HCT116 (cell line): ENCODE results near the gene CEBPA. TPM values are rescaled to one million over a fixed set of nuclear protein-coding genes. Genes with fewer than 3 reads are reported as not detected.

Experiments
- ATAC-seq: fragments of 200-7000 bp; cut with Tn5 transposase; 2 replicates; pipeline ENCODE4 v1.9.1; 2020; ENCODE audit warnings: mild to moderate bottlenecking, moderate library complexity
- BruUV-seq: library from RNA; stranded (reverse); fragments of 400-500 nt; replicated peaks from 2 replicates; lab custom pipeline; 2021; lab: Mats Ljungman, UMichigan
- CTCF ChIA-PET: fragments of 300-600 bp; sonication (Branson Sonifier 250); formaldehyde crosslinking; loops from one replicate; lab custom pipeline; 2021; ENCODE audit warnings: antibody characterized with exemption; lab: Charles Lee
- POLR2A ChIA-PET: fragments of 300-600, 350-600 bp; sonication (Branson Sonifier 250); formaldehyde crosslinking; loops from one replicate; lab custom pipeline; 2021; ENCODE audit warnings: antibody characterized with exemption; lab: Charles Lee
- RAD21 ChIA-PET, 2 experiments: fragments of 300-600 bp; sonication (Branson Sonifier 250); formaldehyde crosslinking; loops; one replicate each; lab custom pipeline; 2023; ENCODE audit warnings: low total read pairs in 2 of 2; ENCODE audit not compliant: uncharacterized antibody in 2 of 2, unreplicated experiment in 2 of 2, low non-redundant PET in 1 of 2; lab: Charles Lee
- DNase-seq: peaks from one replicate; pipeline ENCODE4 v3.0.0-alpha.2; 2010; ENCODE audit warnings: low read depth, low spot score
- H2AFZ ChIP-seq: fragments of 200-600 bp; shearing (Covaris generic), sonication (generic); 2 replicates; pipeline ENCODE4 v1.6.1; 2017; ENCODE audit warnings: low read depth, mixed run types, mixed read lengths, antibody characterized with exemption, low read length; ENCODE audit not compliant: poor library complexity, severe bottlenecking
- H3K27ac ChIP-seq: 2 replicates; pipeline ENCODE4 v1.5.1; 2012; ENCODE audit warnings: low read depth, low read length
- H3K27me3 ChIP-seq: fragments of 200-600 bp; sonication (generic); 2 replicates; pipeline ENCODE4 v1.6.1; 2016; ENCODE audit warnings: mixed run types, low read length, mixed read lengths; ENCODE audit not compliant: insufficient read depth
- H3K36me3 ChIP-seq, 2 experiments: fragments of 200-500 bp in 1 of 2; fragments of 200-600 bp in 1 of 2; sonication (Bioruptor generic) in 1 of 2; sonication (generic) in 1 of 2; 2 replicates each; pipeline versions ENCODE4 v1.5.1 to v1.6.1; 2014 to 2016; ENCODE audit warnings: low read length in 2 of 2, inconsistent platforms in 1 of 2, mixed read lengths in 1 of 2, mixed run types in 1 of 2; ENCODE audit not compliant: insufficient read depth in 2 of 2, control insufficient read depth in 1 of 2
- H3K4me1 ChIP-seq, 2 experiments: fragments of 200-600 bp in 1 of 2; sonication (generic) in 1 of 2; 2 replicates each; pipeline versions ENCODE4 v1.5.1 to v1.6.1; 2012 to 2017; ENCODE audit warnings: low read length in 2 of 2, inconsistent platforms in 1 of 2, mild to moderate bottlenecking in 1 of 2, mixed read lengths in 1 of 2, mixed run types in 1 of 2, moderate library complexity in 1 of 2; ENCODE audit not compliant: insufficient read depth in 2 of 2, control insufficient read depth in 1 of 2
- H3K4me2 ChIP-seq: fragments of 200-600 bp; sonication (generic); 2 replicates; pipeline ENCODE4 v1.6.1; 2017; ENCODE audit warnings: mixed run types, low read length, mixed read lengths
- H3K4me3 ChIP-seq, 2 experiments: fragments of 200-600 bp in 1 of 2; sonication (generic) in 1 of 2; replicated peaks in 1 of 2; 2 replicates each; pipeline ENCODE4 v1.5.1; 2011 to 2016; ENCODE audit warnings: low read length in 2 of 2, control low read depth in 1 of 2, low read depth in 1 of 2, mild to moderate bottlenecking in 1 of 2, mixed read lengths in 1 of 2, mixed run types in 1 of 2
- H3K79me2 ChIP-seq: fragments of 200-600 bp; sonication (generic); 2 replicates; pipeline ENCODE4 v1.6.1; 2017; ENCODE audit warnings: mild to moderate bottlenecking, mixed run types, low read length, moderate library complexity, mixed read lengths; ENCODE audit not compliant: insufficient read depth
- H3K9ac ChIP-seq: fragments of 200-600 bp; sonication (generic); 2 replicates; pipeline ENCODE4 v1.6.1; 2016; ENCODE audit warnings: low read length, mixed read lengths
- H3K9me2 ChIP-seq: fragments of 200-600 bp; sonication (generic), shearing (Covaris generic); 2 replicates; pipeline ENCODE4 v1.6.1; 2017; ENCODE audit warnings: mixed run types, mild to moderate bottlenecking, moderate library complexity; ENCODE audit not compliant: insufficient read depth
- H3K9me3 ChIP-seq, 2 experiments: fragments of 200-500 bp in 1 of 2; fragments of 200-600 bp in 1 of 2; sonication (Bioruptor generic) in 1 of 2; sonication (generic) in 1 of 2; 2 replicates each; pipeline ENCODE4 v1.6.1; 2014 to 2017; ENCODE audit warnings: low read length in 2 of 2, mixed read lengths in 2 of 2, inconsistent platforms in 1 of 2, low read depth in 1 of 2, mild to moderate bottlenecking in 1 of 2, mixed run types in 1 of 2, moderate library complexity in 1 of 2; ENCODE audit not compliant: control insufficient read depth in 1 of 2, insufficient read depth in 1 of 2
- H4K20me1 ChIP-seq: fragments of 200-600 bp; sonication (generic), shearing (Covaris generic); 2 replicates; pipeline ENCODE4 v1.6.1; 2017; ENCODE audit warnings: mixed run types, mild to moderate bottlenecking, moderate library complexity; ENCODE audit not compliant: insufficient read depth
- CBX3 ChIP-seq: IDR thresholded peaks from 2 replicates; pipeline ENCODE4 v1.6.1; 2012; ENCODE audit warnings: low read depth
- CEBPB ChIP-seq: IDR thresholded peaks from 2 replicates; pipeline ENCODE4 v1.6.1; 2012; ENCODE audit warnings: low read depth
- EGR1 ChIP-seq: IDR thresholded peaks from 2 replicates; pipeline ENCODE4 v1.6.1; 2012; ENCODE audit warnings: low read depth
- ELF1 ChIP-seq: IDR thresholded peaks from 2 replicates; pipeline ENCODE4 v1.6.1; 2012; ENCODE audit warnings: low read depth, borderline replicate concordance
- EZH2 ChIP-seq: fragments of 200-600 bp; sonication (generic); IDR thresholded peaks from 2 replicates; pipeline ENCODE4 v1.6.1; 2017; ENCODE audit warnings: antibody characterized with exemption, mixed run types
- EZH2phosphoT487 ChIP-seq: fragments of 200-600 bp; IDR thresholded peaks from 2 replicates; pipeline ENCODE4 v1.6.1; 2018; ENCODE audit warnings: antibody characterized with exemption, borderline replicate concordance
- FOSL1 ChIP-seq: IDR thresholded peaks from 2 replicates; pipeline ENCODE4 v1.6.1; 2012; ENCODE audit warnings: low read depth
- JUND ChIP-seq: IDR thresholded peaks from 2 replicates; pipeline ENCODE4 v1.6.1; 2012
- POLR2A ChIP-seq: IDR thresholded peaks from 2 replicates; pipeline ENCODE4 v1.7.0; 2011; ENCODE audit warnings: borderline replicate concordance; ENCODE audit not compliant: insufficient read depth, insufficient read length; ENCODE audit errors: extremely low read depth
- POLR2AphosphoS5 ChIP-seq: IDR thresholded peaks from 2 replicates; pipeline ENCODE4 v1.6.1; 2011; ENCODE audit warnings: mild to moderate bottlenecking, low read depth, low read length, moderate library complexity
- RAD21 ChIP-seq: IDR thresholded peaks from 2 replicates; pipeline ENCODE4 v1.6.1; 2012; ENCODE audit warnings: low read depth, mild to moderate bottlenecking
- SIN3A ChIP-seq: IDR thresholded peaks from 2 replicates; pipeline ENCODE4 v1.6.1; 2012; ENCODE audit warnings: low read depth
- SRF ChIP-seq: IDR thresholded peaks from 2 replicates; pipeline ENCODE4 v1.6.1; 2012; ENCODE audit warnings: low read depth
- TCF7L2 ChIP-seq: IDR thresholded peaks from 2 replicates; pipeline ENCODE4 v1.7.0; 2011; ENCODE audit warnings: borderline replicate concordance, inconsistent platforms; ENCODE audit not compliant: insufficient read depth, insufficient read length; ENCODE audit errors: extremely low read depth
- YY1 ChIP-seq: IDR thresholded peaks from 2 replicates; pipeline ENCODE4 v1.6.1; 2011; ENCODE audit warnings: low read length, low read depth, moderate library complexity, mild to moderate bottlenecking; ENCODE audit not compliant: insufficient replicate concordance; ENCODE audit errors: extremely low read depth
- ZNF274 ChIP-seq: fragments of 200-500 bp; sonication (Bioruptor generic); IDR thresholded peaks from 2 replicates; pipeline ENCODE4 v1.6.1; 2014; ENCODE audit warnings: mild to moderate bottlenecking, low read depth, low read length, inconsistent platforms
- intact Hi-C: fragments of 100-400 bp; cut with micrococcal nuclease; formaldehyde crosslinking; loops from 2 replicates; pipeline ENCODE4 v1.10.0; 2022
- total RNA-seq: library from RNA; stranded (reverse); gene quantifications from one replicate; pipeline ENCODE4 v1.2.1, GENCODE V29; 2021; ENCODE audit not compliant: unreplicated experiment
- TF ChIP-seq, protein P1 (sequence below): IDR thresholded peaks from 2 replicates; pipeline ENCODE4 v1.6.1; 2011; ENCODE audit warnings: mild to moderate bottlenecking, low read length, moderate library complexity; ENCODE audit not compliant: insufficient replicate concordance; ENCODE audit errors: extremely low read depth
- TF ChIP-seq, protein P2 (sequence below): IDR thresholded peaks from 2 replicates; pipeline ENCODE4 v1.6.1; 2012
- TF ChIP-seq, protein P3 (sequence below): IDR thresholded peaks from 2 replicates; pipeline ENCODE4 v1.6.1; 2012
- TF ChIP-seq, protein P4 (sequence below): IDR thresholded peaks from 2 replicates; pipeline ENCODE4 v1.6.1; 2012; ENCODE audit warnings: low read depth

Gene CEBPA
- total RNA-seq, 1 experiment from 2014 or later: 7.0 TPM

DNA sequence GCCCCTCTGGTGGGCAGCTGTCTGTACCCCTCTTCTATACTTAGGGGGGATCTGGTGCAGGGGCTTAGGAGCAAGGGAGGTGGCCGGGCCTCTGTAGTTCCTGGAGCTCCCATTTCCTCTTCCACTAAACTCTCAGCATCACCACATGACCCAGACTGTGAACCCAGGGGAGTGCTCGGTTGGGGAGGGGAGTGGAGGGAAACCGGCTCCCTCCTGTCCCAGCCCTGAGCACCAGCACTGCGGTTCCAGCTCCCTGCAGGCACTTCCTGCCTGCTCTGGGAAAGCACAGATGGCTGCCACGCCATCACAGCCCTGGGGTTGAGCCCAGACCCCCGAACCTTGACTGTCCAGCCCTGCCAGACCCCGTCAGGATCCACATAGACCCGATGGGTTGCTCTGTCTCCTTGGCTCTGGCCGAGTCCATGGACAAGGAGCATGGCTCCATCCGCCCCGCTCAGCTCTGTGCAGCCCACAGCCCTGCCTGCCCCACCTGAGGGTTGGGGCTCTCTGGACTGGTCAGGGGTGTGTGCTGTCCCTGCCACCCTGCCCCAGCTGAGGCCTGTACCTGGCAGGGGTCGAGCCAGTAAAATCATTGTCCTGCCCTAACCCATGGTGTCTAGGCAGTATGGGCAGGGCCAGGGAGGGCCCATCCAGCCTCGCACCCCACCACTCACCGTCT is 40.7 kb downstream of the CEBPA start:
- no peaks in the 10 kb centered on the region for H4K20me1 ChIP-seq
- H3K4me1 ChIP-seq: no peaks in the 10 kb centered on the region
- ATAC-seq: peak; percentile 25; the same call in 1 of the 2 replicates
- POLR2A ChIA-PET: no interaction called here
- no peak overlapping the region for H2AFZ ChIP-seq
- H3K9me3 ChIP-seq: no peaks in the 10 kb centered on the region
- CTCF ChIA-PET: no interaction called here
- H3K9ac ChIP-seq: no peak overlapping the region
- no peaks in the 10 kb centered on the region for H3K79me2 ChIP-seq
- no peak overlapping the region for H3K4me2 ChIP-seq
- DNase-seq: no peak
- H3K27ac ChIP-seq: no peak overlapping the region
- TF ChIP-seq FOSL1 (no peak), JUND (no peak), SIN3A (no peak), EGR1 (no peak), EZH2 (no peak), EZH2phosphoT487 (no peak), YY1 (no peak), ZNF274 (no peak), CEBPB (no peak), TCF7L2 (no peak), SRF (no peak), CBX3 (no peak), RAD21 (no peak), POLR2AphosphoS5 (no peak), POLR2A (no peak), ELF1 (no peak)
- TF ChIP-seq, protein P1, sequence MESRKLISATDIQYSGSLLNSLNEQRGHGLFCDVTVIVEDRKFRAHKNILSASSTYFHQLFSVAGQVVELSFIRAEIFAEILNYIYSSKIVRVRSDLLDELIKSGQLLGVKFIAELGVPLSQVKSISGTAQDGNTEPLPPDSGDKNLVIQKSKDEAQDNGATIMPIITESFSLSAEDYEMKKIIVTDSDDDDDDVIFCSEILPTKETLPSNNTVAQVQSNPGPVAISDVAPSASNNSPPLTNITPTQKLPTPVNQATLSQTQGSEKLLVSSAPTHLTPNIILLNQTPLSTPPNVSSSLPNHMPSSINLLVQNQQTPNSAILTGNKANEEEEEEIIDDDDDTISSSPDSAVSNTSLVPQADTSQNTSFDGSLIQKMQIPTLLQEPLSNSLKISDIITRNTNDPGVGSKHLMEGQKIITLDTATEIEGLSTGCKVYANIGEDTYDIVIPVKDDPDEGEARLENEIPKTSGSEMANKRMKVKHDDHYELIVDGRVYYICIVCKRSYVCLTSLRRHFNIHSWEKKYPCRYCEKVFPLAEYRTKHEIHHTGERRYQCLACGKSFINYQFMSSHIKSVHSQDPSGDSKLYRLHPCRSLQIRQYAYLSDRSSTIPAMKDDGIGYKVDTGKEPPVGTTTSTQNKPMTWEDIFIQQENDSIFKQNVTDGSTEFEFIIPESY: no peak
- TF ChIP-seq, protein P2, sequence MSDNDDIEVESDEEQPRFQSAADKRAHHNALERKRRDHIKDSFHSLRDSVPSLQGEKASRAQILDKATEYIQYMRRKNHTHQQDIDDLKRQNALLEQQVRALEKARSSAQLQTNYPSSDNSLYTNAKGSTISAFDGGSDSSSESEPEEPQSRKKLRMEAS: no peak
- TF ChIP-seq, protein P3, sequence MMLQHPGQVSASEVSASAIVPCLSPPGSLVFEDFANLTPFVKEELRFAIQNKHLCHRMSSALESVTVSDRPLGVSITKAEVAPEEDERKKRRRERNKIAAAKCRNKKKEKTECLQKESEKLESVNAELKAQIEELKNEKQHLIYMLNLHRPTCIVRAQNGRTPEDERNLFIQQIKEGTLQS: no peak
- TF ChIP-seq, protein P4, sequence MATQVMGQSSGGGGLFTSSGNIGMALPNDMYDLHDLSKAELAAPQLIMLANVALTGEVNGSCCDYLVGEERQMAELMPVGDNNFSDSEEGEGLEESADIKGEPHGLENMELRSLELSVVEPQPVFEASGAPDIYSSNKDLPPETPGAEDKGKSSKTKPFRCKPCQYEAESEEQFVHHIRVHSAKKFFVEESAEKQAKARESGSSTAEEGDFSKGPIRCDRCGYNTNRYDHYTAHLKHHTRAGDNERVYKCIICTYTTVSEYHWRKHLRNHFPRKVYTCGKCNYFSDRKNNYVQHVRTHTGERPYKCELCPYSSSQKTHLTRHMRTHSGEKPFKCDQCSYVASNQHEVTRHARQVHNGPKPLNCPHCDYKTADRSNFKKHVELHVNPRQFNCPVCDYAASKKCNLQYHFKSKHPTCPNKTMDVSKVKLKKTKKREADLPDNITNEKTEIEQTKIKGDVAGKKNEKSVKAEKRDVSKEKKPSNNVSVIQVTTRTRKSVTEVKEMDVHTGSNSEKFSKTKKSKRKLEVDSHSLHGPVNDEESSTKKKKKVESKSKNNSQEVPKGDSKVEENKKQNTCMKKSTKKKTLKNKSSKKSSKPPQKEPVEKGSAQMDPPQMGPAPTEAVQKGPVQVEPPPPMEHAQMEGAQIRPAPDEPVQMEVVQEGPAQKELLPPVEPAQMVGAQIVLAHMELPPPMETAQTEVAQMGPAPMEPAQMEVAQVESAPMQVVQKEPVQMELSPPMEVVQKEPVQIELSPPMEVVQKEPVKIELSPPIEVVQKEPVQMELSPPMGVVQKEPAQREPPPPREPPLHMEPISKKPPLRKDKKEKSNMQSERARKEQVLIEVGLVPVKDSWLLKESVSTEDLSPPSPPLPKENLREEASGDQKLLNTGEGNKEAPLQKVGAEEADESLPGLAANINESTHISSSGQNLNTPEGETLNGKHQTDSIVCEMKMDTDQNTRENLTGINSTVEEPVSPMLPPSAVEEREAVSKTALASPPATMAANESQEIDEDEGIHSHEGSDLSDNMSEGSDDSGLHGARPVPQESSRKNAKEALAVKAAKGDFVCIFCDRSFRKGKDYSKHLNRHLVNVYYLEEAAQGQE: no peak
- TF ChIP-seq, all 23 proteins: peak for 0
- Histone ChIP-seq H3K4me3 (no peak overlapping the region), H3K36me3 (no peaks in the 10 kb centered on the region), H3K9me2 (no peaks in the 10 kb centered on the region), H3K27me3 (no peaks in the 10 kb centered on the region)
- intact Hi-C loops: no loop called here
- no TSS peak for BruUV-seq
- RAD21 ChIA-PET: no interaction called here
